Esophagus squamous epithelium (tissue), 5 donors: ENCODE measurements around the gene VSTM4. TPM values are rescaled to one million over a fixed set of nuclear protein-coding genes. Genes with fewer than 3 reads are reported as not detected.

ENCODE experiments used
- DNase-seq: peaks from one replicate; lab custom pipeline; 2025; lab: John Stamatoyannopoulos, UW
- H3K27ac ChIP-seq, 4 donors: fragments of 200-600 bp; sonication (generic); one replicate each; pipeline ENCODE4 v1.5.1; 2016 to 2019; ENCODE audit warnings: mild to moderate bottlenecking in 1 of 4
- H3K27me3 ChIP-seq, 4 donors: fragments of 200-600 bp; sonication (generic); 1 replicate in 3 of 4; 2 replicates in 1 of 4; pipeline versions ENCODE4 v1.5.1 to v1.6.0; 2017 to 2021; ENCODE audit warnings: antibody characterized with exemption in 1 of 4
- H3K36me3 ChIP-seq, 3 donors: fragments of 200-600 bp; sonication (generic); one replicate each; pipeline ENCODE4 v1.5.1; 2016 to 2019
- H3K4me1 ChIP-seq, 3 donors: fragments of 200-600 bp; sonication (generic); one replicate each; pipeline ENCODE4 v1.5.1; 2017 to 2019
- H3K4me3 ChIP-seq, 4 donors: fragments of 200-600 bp; sonication (generic); 1 replicate in 3 of 4; 2 replicates in 1 of 4; pipeline ENCODE4 v1.5.1; 2016 to 2019; ENCODE audit warnings: mild to moderate bottlenecking in 2 of 4, moderate library complexity in 1 of 4
- H3K9me3 ChIP-seq, 3 donors: fragments of 200-600 bp; sonication (generic); one replicate each; pipeline ENCODE4 v1.5.1; 2016 to 2019
- POLR2A ChIP-seq, 4 donors: fragments of 450-650 bp; IDR thresholded peaks; one replicate each; pipeline ENCODE4 v1.6.1; 2017; ENCODE audit warnings: antibody characterized with exemption in 4 of 4, mild to moderate bottlenecking in 4 of 4, moderate library complexity in 3 of 4
- WGBS, 2 donors: methylation state at CpG; one replicate each; pipeline ENCODE4 v1.1.5; 2018; 5-methylcytosine and 5-hydroxymethylcytosine counted together
- intact Hi-C: fragments of 100-400 bp; cut with DNase I; formaldehyde crosslinking; loops from one replicate; pipeline ENCODE4 v1.15.0; 2022
- total RNA-seq, 4 donors: library from RNA; depleted of rRNA; stranded (reverse); fragments of >200 nt; gene quantifications; one replicate each; pipeline ENCODE4 v1.1.0, GENCODE V29; 2016
- TF ChIP-seq, protein P1 (sequence below), 6 experiments: fragments of 450-650 bp in 4 of 6; fragments of 200-600 bp in 2 of 6; sonication (generic) in 2 of 6; IDR thresholded peaks; one replicate each; pipeline ENCODE4 v1.5.1; 2016 to 2019; ENCODE audit warnings: antibody characterized with exemption in 6 of 6, mild to moderate bottlenecking in 4 of 6, moderate library complexity in 4 of 6
- donor health status: DM: yes; HTN: yes; CAD: no.

Gene VSTM4
- total RNA-seq, 4 donors from 2014 or later = 0.80 to 6.9 (median 1.9) TPM

DNA sequence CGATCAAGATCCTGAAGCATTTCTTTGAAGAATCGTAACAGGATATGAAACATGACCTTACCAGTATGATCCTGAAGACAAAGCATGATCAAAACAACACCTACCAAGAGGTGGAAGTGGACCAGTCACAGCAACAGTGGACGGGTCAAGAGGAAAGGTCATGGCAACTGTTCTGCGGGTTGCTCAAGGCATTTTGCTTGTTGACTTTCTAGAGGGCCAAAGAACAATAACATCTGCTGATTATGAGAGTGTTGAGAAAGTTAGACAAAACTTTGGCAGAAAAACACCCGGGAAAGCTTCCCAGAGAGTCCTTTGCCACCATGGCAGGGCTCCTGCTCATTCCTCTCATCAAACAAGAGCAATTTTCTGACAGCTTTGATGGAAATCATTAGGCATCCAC is 110.1 kb downstream of the VSTM4 start:
- Histone ChIP-seq H3K36me3 (no peaks in the 10 kb centered on the region), H3K9me3 (no peaks in the 10 kb centered on the region), H3K4me1 (peaks cover 0 to 18% (median 4%) of the 10 kb centered on the region in 3 donors), H3K27ac (no peak overlapping the region), H3K27me3 (peaks cover 0 to 3% (median 0%) of the 10 kb centered on the region in 4 donors), H3K4me3 (no peak overlapping the region)
- TF ChIP-seq, protein P1, sequence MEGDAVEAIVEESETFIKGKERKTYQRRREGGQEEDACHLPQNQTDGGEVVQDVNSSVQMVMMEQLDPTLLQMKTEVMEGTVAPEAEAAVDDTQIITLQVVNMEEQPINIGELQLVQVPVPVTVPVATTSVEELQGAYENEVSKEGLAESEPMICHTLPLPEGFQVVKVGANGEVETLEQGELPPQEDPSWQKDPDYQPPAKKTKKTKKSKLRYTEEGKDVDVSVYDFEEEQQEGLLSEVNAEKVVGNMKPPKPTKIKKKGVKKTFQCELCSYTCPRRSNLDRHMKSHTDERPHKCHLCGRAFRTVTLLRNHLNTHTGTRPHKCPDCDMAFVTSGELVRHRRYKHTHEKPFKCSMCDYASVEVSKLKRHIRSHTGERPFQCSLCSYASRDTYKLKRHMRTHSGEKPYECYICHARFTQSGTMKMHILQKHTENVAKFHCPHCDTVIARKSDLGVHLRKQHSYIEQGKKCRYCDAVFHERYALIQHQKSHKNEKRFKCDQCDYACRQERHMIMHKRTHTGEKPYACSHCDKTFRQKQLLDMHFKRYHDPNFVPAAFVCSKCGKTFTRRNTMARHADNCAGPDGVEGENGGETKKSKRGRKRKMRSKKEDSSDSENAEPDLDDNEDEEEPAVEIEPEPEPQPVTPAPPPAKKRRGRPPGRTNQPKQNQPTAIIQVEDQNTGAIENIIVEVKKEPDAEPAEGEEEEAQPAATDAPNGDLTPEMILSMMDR (IDR thresholded peaks at IDR 0.05) = no peak
- no peak for TF ChIP-seq POLR2A (IDR thresholded peaks at IDR 0.05)
- no peak for DNase-seq
- 69 to 79% methylated on average over 5 of the region's 5 CpGs for WGBS, 2 donors
- intact Hi-C loops = no loop called here

DNA sequence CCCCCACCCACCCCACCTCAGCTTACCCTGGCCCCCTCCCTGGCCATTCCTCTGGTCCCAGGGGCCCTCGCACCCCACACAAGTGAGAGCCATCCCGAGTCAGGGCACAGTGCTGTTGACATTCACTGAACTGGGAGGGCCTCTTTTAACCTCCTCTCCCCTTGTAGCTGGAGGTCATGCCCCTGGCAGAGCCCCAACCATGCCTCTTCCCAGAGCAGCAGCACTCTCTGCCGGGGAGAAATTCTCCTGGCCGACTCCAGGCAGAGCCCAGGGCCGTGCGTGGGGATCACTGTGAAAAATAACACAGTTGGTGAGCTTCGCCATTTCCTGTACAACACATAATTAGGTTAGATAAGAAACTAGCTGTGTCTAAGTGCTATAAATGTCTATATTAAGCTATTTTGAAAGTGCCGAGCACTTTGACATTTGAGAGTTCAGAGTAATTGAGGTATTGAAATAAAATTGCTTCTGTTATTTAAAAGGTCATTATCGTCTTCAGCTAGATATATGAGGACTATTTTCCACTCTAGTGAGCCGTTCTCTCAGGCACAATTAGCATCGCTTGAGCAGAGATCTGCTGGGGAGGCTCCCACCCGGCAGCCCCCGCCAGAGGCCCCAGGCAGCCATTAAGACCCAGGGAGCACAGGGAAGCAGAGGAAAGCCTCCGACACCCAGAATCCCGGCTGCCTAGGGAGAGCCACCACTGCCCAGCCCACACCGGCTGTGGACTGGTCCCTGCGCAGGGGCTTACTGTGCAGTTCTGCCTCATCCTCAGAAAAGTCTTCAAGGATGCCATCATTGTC is 113.3 kb downstream of the VSTM4 start:
- DNase-seq = no peak
- TF ChIP-seq, protein P1 (IDR thresholded peaks at IDR 0.05) = no peak
- TF ChIP-seq POLR2A (IDR thresholded peaks at IDR 0.05) = no peak
- Histone ChIP-seq H3K4me3 (no peak overlapping the region), H3K27me3 (no peaks in the 10 kb centered on the region), H3K27ac (no peak overlapping the region), H3K4me1 (no peaks in the 10 kb centered on the region), H3K36me3 (no peaks in the 10 kb centered on the region), H3K9me3 (no peaks in the 10 kb centered on the region)
- intact Hi-C loops = no loop called here
- 65 to 82% methylated on average over 5 to 11 of the region's 17 CpGs for WGBS, 2 donors

DNA sequence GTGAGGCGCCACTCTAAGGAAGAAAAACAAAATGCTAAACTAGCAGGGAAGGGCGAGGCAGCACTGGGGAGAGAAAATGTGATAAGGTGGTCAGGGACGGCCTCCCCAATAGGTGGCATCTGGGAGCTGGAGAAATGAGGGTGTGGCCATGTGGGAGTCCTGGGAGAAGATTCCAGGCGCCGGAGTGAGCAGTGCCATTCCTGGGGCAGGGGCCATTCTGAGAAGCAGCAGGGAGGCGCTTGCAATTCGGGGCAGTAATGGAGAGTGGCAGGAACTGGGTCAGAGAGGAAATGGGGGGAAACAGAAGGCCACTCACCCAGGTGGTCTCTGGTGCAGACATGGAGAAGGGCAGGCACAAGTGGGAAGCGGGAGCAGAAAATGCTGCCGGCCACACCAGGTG is 113.9 kb downstream of the VSTM4 start:
- H3K27me3 ChIP-seq = no peaks in the 10 kb centered on the region
- no peaks in the 10 kb centered on the region for H3K9me3 ChIP-seq
- DNase-seq = no peak
- no peaks in the 10 kb centered on the region for H3K36me3 ChIP-seq
- no peak overlapping the region for H3K27ac ChIP-seq
- WGBS, 2 donors = 77 to 84% methylated on average over 9 of the region's 9 CpGs
- no peaks in the 10 kb centered on the region for H3K4me1 ChIP-seq
- intact Hi-C loops = no loop called here
- no peak overlapping the region for H3K4me3 ChIP-seq
- TF ChIP-seq POLR2A (IDR thresholded peaks at IDR 0.05) = no peak

DNA sequence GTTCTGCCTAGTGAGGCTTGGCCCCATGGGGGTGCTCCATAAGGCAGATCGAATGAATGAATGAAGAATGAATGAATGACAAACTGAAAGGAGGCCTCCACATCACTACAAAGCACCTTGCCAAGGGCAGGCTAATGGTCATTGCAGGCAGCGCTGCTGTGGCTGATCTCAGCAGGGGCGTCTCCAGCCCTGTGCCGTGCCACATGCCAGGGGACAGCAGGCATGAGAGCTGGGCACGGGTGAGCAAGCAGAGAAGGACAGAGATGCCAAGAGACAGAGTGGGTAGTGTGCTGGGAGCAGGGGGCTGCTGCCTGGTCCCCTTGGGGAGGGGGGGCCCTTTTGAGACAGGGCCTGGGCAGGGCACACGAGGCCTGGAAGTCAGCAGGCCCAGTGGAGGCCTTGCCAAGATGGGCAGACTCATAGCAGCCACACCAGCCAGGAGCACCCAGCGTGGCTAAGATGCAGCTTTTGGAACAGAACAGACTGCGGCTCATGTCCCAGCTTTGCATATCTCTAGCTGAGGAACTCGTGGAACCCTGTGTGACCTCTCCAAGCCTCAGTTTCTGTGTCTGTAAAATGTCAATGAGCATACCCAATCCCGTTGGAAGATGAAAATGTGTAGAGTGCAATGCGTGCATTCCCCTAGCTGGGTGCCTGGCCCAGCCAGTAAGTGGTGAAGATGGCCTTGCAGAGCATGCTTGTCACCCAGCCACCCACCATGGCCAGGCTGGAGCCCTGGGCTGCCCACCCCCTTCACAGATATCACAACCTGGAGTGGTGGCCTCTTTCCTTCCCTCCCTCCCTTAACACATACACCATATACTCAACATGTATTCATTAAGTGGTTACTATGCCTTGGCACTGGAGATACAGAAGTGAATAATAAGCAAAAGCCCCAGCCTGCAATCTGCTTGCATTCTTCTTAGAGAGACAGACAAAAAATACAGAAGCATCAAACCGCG is 114.6 kb downstream of the VSTM4 start:
- intact Hi-C loops = no loop called here
- WGBS, 2 donors = 81 to 93% methylated on average over 12 to 13 of the region's 13 CpGs

DNA sequence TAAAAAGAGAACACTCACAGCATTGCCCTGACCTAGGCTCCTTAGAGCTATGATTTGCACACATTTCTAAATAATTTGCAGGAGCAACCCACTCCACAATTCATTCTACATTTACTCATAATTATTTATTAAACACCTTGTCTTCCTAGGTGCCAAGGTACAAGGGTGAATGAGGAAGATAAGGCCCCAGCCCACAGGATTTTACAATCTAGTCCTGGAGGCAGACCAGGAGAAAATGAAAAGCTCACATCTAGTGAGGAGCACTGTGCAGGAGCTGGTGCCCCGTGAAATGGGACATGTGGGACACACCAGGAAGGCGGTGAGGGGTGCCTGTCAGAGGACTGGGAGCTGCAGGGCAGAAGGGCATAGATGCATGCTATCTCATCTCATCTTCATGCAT is 116.0 kb downstream of the VSTM4 start:
- no peak overlapping the region for H3K4me3 ChIP-seq
- H3K27ac ChIP-seq = no peak overlapping the region
- no peaks in the 10 kb centered on the region for H3K27me3 ChIP-seq
- intact Hi-C loops = no loop called here
- no peaks in the 10 kb centered on the region for H3K9me3 ChIP-seq
- WGBS, 2 donors = 83 to 86% methylated on average over 2 of the region's 2 CpGs
- no peaks in the 10 kb centered on the region for H3K36me3 ChIP-seq
- TF ChIP-seq, protein P1 (IDR thresholded peaks at IDR 0.05) = no peak
- TF ChIP-seq POLR2A (IDR thresholded peaks at IDR 0.05) = no peak
- H3K4me1 ChIP-seq = no peaks in the 10 kb centered on the region
- DNase-seq = no peak

More for the DNA sequence above, 114.6 kb downstream of the VSTM4 start:
- no peak overlapping the region for H3K4me3 ChIP-seq
- DNase-seq = no peak
- no peaks in the 10 kb centered on the region for H3K4me1 ChIP-seq
- no peaks in the 10 kb centered on the region for H3K27me3 ChIP-seq
- H3K27ac ChIP-seq = no peak overlapping the region
- H3K9me3 ChIP-seq = no peaks in the 10 kb centered on the region
- no peak for TF ChIP-seq POLR2A (IDR thresholded peaks at IDR 0.05)
- TF ChIP-seq, protein P1 (IDR thresholded peaks at IDR 0.05) = no peak
- H3K36me3 ChIP-seq = no peaks in the 10 kb centered on the region
